Adrenal gland (tissue), 5 donors: Measurements from ENCODE around the gene TAF4.

ENCODE experiments used
- POLR2A ChIP-seq, 2 donors: fragments of 450-650 bp; IDR thresholded peaks; one replicate each; pipeline ENCODE4 v1.6.1; 2017; ENCODE audit warnings: antibody characterized with exemption in 2 of 2, mild to moderate bottlenecking in 2 of 2, moderate library complexity in 1 of 2
- TF ChIP-seq, protein P1 (sequence below), 6 experiments: fragments of 450-650 bp in 4 of 6; fragments of 200-600 bp in 2 of 6; sonication (generic) in 1 of 6; IDR thresholded peaks; 1 replicate in 5 of 6; 2 replicates in 1 of 6; pipeline versions ENCODE4 v1.5.1 to v1.8.0; 2016 to 2021; ENCODE audit warnings: antibody characterized with exemption in 6 of 6, mild to moderate bottlenecking in 2 of 6, moderate library complexity in 1 of 6
- donor health status: DM: no; HTN: no; CAD: no.

DNA sequence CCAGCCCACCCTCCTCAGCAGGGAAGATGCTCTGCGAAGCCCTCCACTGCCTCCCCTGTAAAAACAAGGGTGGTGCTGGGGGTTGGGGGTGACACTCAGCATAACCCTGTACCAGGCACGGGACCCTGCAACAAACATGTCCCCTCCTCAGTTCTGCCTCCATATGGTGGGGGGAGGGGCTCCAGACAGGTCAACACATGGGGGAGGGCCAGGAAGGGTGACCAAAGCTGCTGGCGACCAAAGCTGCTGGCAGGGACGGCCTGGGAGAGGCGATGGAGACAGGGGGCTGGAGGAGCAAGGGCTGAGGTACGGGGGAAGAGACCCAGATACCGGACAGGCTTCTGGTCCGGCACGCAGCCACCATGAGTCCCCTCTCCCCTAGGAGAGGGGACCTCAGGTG is 123.2 kb downstream of the TAF4 start:
- TF ChIP-seq, protein P1, sequence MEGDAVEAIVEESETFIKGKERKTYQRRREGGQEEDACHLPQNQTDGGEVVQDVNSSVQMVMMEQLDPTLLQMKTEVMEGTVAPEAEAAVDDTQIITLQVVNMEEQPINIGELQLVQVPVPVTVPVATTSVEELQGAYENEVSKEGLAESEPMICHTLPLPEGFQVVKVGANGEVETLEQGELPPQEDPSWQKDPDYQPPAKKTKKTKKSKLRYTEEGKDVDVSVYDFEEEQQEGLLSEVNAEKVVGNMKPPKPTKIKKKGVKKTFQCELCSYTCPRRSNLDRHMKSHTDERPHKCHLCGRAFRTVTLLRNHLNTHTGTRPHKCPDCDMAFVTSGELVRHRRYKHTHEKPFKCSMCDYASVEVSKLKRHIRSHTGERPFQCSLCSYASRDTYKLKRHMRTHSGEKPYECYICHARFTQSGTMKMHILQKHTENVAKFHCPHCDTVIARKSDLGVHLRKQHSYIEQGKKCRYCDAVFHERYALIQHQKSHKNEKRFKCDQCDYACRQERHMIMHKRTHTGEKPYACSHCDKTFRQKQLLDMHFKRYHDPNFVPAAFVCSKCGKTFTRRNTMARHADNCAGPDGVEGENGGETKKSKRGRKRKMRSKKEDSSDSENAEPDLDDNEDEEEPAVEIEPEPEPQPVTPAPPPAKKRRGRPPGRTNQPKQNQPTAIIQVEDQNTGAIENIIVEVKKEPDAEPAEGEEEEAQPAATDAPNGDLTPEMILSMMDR (IDR thresholded peaks at IDR 0.05), result no peak
- TF ChIP-seq POLR2A (IDR thresholded peaks at IDR 0.05), result no peak
